Stomach (tissue), 9 donors: ENCODE measurements around the gene F3. TPM values are rescaled to one million over a fixed set of nuclear protein-coding genes. Genes with fewer than 3 reads are reported as not detected.

ENCODE experiments used
- DNase-seq, 2 donors: peaks; one replicate each; pipeline versions ENCODE4 v3.0.0 to v3.0.0-alpha.2; 2013 to 2019
- H3K27ac ChIP-seq, 5 donors: fragments of 200-600 bp in 4 of 5; sonication (generic) in 4 of 5; one replicate each; pipeline ENCODE4 v1.5.1; 2013 to 2019; ENCODE audit warnings: mild to moderate bottlenecking in 1 of 5, moderate library complexity in 1 of 5
- H3K27me3 ChIP-seq, 3 donors: fragments of 200-600 bp; sonication (generic); one replicate each; pipeline ENCODE4 v1.5.1; 2017 to 2019; ENCODE audit warnings: mixed run types in 1 of 3
- H3K36me3 ChIP-seq, 4 donors: fragments of 200-600 bp; sonication (generic); 1 replicate in 3 of 4; 2 replicates in 1 of 4; pipeline ENCODE4 v1.5.1; 2016 to 2019
- H3K4me1 ChIP-seq, 4 donors: fragments of 200-600 bp; sonication (generic); one replicate each; pipeline ENCODE4 v1.5.1; 2016 to 2019
- H3K4me3 ChIP-seq, 4 donors: fragments of 200-600 bp; sonication (generic) in 3 of 4; one replicate each; pipeline ENCODE4 v1.5.1; 2016 to 2019; ENCODE audit warnings: mild to moderate bottlenecking in 1 of 4
- H3K9me3 ChIP-seq, 4 donors: fragments of 200-600 bp; sonication (generic); one replicate each; pipeline ENCODE4 v1.5.1; 2016 to 2019
- EP300 ChIP-seq: sonication (generic); formaldehyde crosslinking; IDR thresholded peaks from one replicate; pipeline ENCODE4 v1.6.1; 2017; ENCODE audit warnings: antibody characterized with exemption
- POLR2A ChIP-seq, 4 donors: fragments of 450-650 bp; IDR thresholded peaks; one replicate each; pipeline ENCODE4 v1.6.1; 2016; ENCODE audit warnings: antibody characterized with exemption in 4 of 4, control low read depth in 2 of 4, mild to moderate bottlenecking in 1 of 4, moderate library complexity in 1 of 4
- POLR2AphosphoS5 ChIP-seq, 3 donors: sonication (generic); formaldehyde crosslinking; IDR thresholded peaks; one replicate each; pipeline ENCODE4 v1.6.1; 2016; ENCODE audit warnings: antibody characterized with exemption in 3 of 3
- WGBS, 5 donors: extraction: QIAGEN DNeasy Blood & Tissue Kit in 3 of 5; methylation state at CpG; one replicate each; pipeline versions ENCODE4 v1.1.5 to v1.1.7; 2013 to 2018; 5-methylcytosine and 5-hydroxymethylcytosine counted together
- intact Hi-C: fragments of 100-400 bp; cut with DNase I; formaldehyde crosslinking; loops from one replicate; pipeline ENCODE4 v1.15.1; 2023; ENCODE audit warnings: low total_unique reads
- polyA plus RNA-seq, 3 donors: library from polyadenylated mRNA; stranded (reverse); fragments of 200-250 nt; gene quantifications; one replicate each; pipeline ENCODE4 v1.2.3, GENCODE V29; 2013
- total RNA-seq, 5 donors: library from RNA; depleted of rRNA; stranded (reverse); fragments of >200 nt; gene quantifications; one replicate each; pipeline versions ENCODE4 v1.1.0 to v1.2.3, GENCODE V29; 2014 to 2016
- TF ChIP-seq, protein P1 (sequence below), 7 experiments: fragments of 450-650 bp in 4 of 7; fragments of 200-600 bp in 3 of 7; sonication (generic) in 3 of 7; IDR thresholded peaks; one replicate each; pipeline ENCODE4 v1.5.1; 2016 to 2019; ENCODE audit warnings: antibody characterized with exemption in 7 of 7, control low read depth in 2 of 7, mild to moderate bottlenecking in 1 of 7
- donor health status: healthy with polysubstance abuse.
- donor health status: Bipolar disorder and iron deficiency.
- donor health status: healthy.

The F3 gene
- total and polyA plus RNA-seq, 8 donors = 36.6 to 206 (median 81.7) TPM

DNA sequence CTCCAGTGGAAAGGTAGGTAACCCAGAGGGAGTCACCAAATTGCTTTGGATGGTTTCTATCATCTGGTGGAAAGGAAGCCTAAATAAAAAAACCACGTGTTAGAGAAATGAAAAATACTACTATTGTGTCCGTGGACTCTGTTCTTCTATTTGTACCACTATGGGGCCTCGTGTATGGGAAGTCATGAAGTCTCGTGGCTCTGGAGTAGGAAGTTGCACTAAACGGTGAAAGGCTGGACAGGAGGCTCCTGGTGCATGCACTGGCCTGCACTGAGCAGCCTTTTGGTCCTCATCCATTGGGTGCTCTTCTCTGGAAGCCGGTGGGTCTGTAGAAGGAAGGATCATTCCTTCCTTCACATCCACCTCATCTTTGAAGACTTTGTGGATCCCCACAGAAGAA lies 17.0 kb downstream of the F3 start:
- H3K27ac ChIP-seq = no peak overlapping the region
- H3K9me3 ChIP-seq = no peaks in the 10 kb centered on the region
- H3K36me3 ChIP-seq = peaks cover 0 to 12% (median 6%) of the 10 kb centered on the region in 4 donors
- H3K4me3 ChIP-seq = no peak overlapping the region
- no peaks in the 10 kb centered on the region for H3K27me3 ChIP-seq
- intact Hi-C loops = loop anchor here (5.0 kb wide), 1 partner anchor 283 kb away; no protein-coding TSS in a partner anchor
- WGBS, 5 donors = 90 to 93% (median 91%) methylated on average over 6 of the region's 6 CpGs
- no peak for TF ChIP-seq POLR2AphosphoS5 (IDR thresholded peaks at IDR 0.05)
- TF ChIP-seq EP300 = no peak
- TF ChIP-seq, protein P1, sequence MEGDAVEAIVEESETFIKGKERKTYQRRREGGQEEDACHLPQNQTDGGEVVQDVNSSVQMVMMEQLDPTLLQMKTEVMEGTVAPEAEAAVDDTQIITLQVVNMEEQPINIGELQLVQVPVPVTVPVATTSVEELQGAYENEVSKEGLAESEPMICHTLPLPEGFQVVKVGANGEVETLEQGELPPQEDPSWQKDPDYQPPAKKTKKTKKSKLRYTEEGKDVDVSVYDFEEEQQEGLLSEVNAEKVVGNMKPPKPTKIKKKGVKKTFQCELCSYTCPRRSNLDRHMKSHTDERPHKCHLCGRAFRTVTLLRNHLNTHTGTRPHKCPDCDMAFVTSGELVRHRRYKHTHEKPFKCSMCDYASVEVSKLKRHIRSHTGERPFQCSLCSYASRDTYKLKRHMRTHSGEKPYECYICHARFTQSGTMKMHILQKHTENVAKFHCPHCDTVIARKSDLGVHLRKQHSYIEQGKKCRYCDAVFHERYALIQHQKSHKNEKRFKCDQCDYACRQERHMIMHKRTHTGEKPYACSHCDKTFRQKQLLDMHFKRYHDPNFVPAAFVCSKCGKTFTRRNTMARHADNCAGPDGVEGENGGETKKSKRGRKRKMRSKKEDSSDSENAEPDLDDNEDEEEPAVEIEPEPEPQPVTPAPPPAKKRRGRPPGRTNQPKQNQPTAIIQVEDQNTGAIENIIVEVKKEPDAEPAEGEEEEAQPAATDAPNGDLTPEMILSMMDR (IDR thresholded peaks at IDR 0.05) = no peak
- no peak for TF ChIP-seq POLR2A (IDR thresholded peaks at IDR 0.05)
- no peak for DNase-seq
- H3K4me1 ChIP-seq = peaks cover 0 to 17% (median 10%) of the 10 kb centered on the region in 4 donors

GRCh38 chr1:94522304-94522703 lies 19.3 kb downstream of the F3 start:
- no peaks in the 10 kb centered on the region for H3K27me3 ChIP-seq
- TF ChIP-seq POLR2AphosphoS5 (IDR thresholded peaks at IDR 0.05) = no peak
- TF ChIP-seq EP300 = no peak
- TF ChIP-seq POLR2A (IDR thresholded peaks at IDR 0.05) = no peak
- TF ChIP-seq, protein P1 (IDR thresholded peaks at IDR 0.05) = peak in 2 of 7 experiments; percentile 10 to 16
- no peaks in the 10 kb centered on the region for H3K9me3 ChIP-seq
- no peak overlapping the region for H3K27ac ChIP-seq
- H3K36me3 ChIP-seq = peaks cover 4 to 15% (median 10%) of the 10 kb centered on the region in 4 donors
- intact Hi-C loops = loop anchor here (5.0 kb wide), 1 partner anchor 285 kb away; no protein-coding TSS in a partner anchor
- DNase-seq = peak in 1 of 2 donors; percentile 79
- WGBS, 5 donors = 23 to 44% (median 33%) methylated on average over 4 of the region's 4 CpGs
- no peak overlapping the region for H3K4me3 ChIP-seq
- peaks cover 0 to 5% (median 1%) of the 10 kb centered on the region in 4 donors for H3K4me1 ChIP-seq

- no peak for DNase-seq
- no peaks in the 10 kb centered on the region for H3K9me3 ChIP-seq
- H3K27me3 ChIP-seq = no peaks in the 10 kb centered on the region
- H3K4me3 ChIP-seq = no peak overlapping the region
- WGBS, 5 donors = 54 to 64% (median 56%) methylated on average over 2 of the region's 2 CpGs
- H3K36me3 ChIP-seq = peaks cover 5 to 20% (median 10%) of the 10 kb centered on the region in 4 donors
- intact Hi-C loops = no loop called here
- H3K4me1 ChIP-seq = peaks cover 0 to 6% (median 0%) of the 10 kb centered on the region in 4 donors
- no peak for TF ChIP-seq EP300
- no peak overlapping the region for H3K27ac ChIP-seq
These were observed 22.2 kb downstream of the F3 start for GRCh38 chr1:94519351-94519750.

DNA sequence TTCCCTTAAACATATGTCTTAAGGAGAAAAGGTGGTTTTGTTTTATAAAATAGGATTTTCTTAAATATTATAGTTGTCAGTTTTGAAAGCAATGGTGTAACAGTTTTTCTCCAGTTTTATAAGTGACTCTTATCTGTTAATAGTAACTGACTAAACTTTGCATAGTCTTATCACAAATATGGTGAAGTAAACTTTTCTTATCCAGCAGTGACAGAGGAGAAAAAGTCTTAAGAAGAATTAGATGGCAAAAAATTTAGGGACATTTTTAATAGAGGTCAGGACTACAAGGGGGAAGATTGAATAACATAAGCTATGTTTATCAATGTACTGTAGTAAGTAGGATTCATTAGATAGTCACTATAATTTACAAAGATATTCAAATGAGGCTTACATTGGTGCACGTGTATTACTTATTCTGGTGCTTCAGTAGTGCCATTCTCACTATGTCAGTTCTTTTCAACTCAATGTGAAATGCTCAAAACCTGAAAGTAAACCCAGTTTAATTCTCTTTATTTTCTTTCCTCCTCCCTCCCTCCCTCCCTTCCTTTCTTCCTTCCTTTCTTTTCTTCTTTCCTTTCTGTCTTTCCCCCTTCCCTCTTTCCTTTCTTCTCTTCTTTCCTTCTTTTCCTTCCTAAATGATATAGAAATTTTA lies 26.1 kb downstream of the F3 start:
- TF ChIP-seq, protein P1 (IDR thresholded peaks at IDR 0.05) = no peak
- no peak for TF ChIP-seq POLR2AphosphoS5 (IDR thresholded peaks at IDR 0.05)
- no peak for TF ChIP-seq EP300
- TF ChIP-seq POLR2A (IDR thresholded peaks at IDR 0.05) = no peak
- no peak overlapping the region for H3K27ac ChIP-seq
- no peak overlapping the region for H3K4me3 ChIP-seq
- H3K27me3 ChIP-seq = no peaks in the 10 kb centered on the region
- peaks cover 5 to 20% (median 12%) of the 10 kb centered on the region in 4 donors for H3K36me3 ChIP-seq
- WGBS, 5 donors = 30 to 65% (median 43%) methylated on average over 1 of the region's 1 CpG
- peaks cover 0 to 8% (median 0%) of the 10 kb centered on the region in 4 donors for H3K4me1 ChIP-seq
- intact Hi-C loops = no loop called here
- no peaks in the 10 kb centered on the region for H3K9me3 ChIP-seq
- DNase-seq = no peak
